ENCODE data around the gene TROAP.
A peak's percentile ranks its signal among the peaks of the same experiment; 100 is the strongest.

TROAP gene

GRCh38 chr12:49359671-49360070, 36.6 kb downstream of the TROAP start:
- Histone ChIP-seq H3K36me3 (ENCODE audit: control insufficient read depth, insufficient read depth, low read length) (no peaks in the 10 kb centered on the region), H3K4me3 (ENCODE audit: low read length) (no peak overlapping the region), H3K4me1 (ENCODE audit: control insufficient read depth, insufficient read depth, low read length) (peaks cover 2% of the 10 kb centered on the region), H3K27ac (ENCODE audit: low read depth, low read length) (no peak overlapping the region), H3K27me3 (ENCODE audit: control insufficient read depth, insufficient read depth, low read length) (no peaks in the 10 kb centered on the region), H3K9ac (ENCODE audit: low read length) (no peak overlapping the region)

DNA sequence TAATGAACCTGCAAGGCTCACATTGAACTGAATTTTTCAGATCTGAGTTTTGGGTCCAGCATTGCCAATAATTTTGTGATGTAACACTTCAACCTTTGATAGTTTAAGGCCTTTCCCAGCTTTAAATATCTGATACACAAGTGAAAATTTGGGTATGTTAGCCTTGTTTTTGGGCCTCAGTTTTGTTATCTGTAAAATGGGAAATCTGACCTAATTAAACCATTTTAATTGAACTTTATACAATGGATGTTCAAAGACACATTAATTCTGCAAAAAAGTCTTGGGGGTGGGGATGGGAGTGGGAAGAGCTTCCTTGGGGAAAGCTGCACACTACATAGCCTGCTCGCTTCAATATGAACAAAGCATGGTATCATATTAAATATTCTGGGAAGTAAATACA, 39.0 kb downstream of the TROAP start:
- Histone ChIP-seq H3K4me3 (ENCODE audit: low read length) (no peak overlapping the region), H3K27me3 (ENCODE audit: control insufficient read depth, insufficient read depth, low read length) (no peaks in the 10 kb centered on the region), H3K9ac (ENCODE audit: low read length) (no peak overlapping the region), H3K4me1 (ENCODE audit: control insufficient read depth, insufficient read depth, low read length) (peaks cover 2% of the 10 kb centered on the region), H3K36me3 (ENCODE audit: control insufficient read depth, insufficient read depth, low read length) (no peaks in the 10 kb centered on the region), H3K27ac (ENCODE audit: low read depth, low read length) (no peak overlapping the region)

- Histone ChIP-seq H3K4me3 (ENCODE audit: low read length) (no peak overlapping the region), H3K9ac (ENCODE audit: low read length) (no peak overlapping the region), H3K4me1 (ENCODE audit: control insufficient read depth, insufficient read depth, low read length) (peaks cover 6% of the 10 kb centered on the region), H3K27me3 (ENCODE audit: control insufficient read depth, insufficient read depth, low read length) (no peaks in the 10 kb centered on the region), H3K36me3 (ENCODE audit: control insufficient read depth, insufficient read depth, low read length) (no peaks in the 10 kb centered on the region), H3K27ac (ENCODE audit: low read depth, low read length) (no peak overlapping the region)
Observed at GRCh38 chr12:49364989-49365388, 41.9 kb downstream of the TROAP start.

GRCh38 chr12:49365542-49365941, 42.5 kb downstream of the TROAP start:
- peaks cover 6% of the 10 kb centered on the region for H3K4me1 ChIP-seq (ENCODE audit: control insufficient read depth, insufficient read depth, low read length)
- H3K27me3 ChIP-seq (ENCODE audit: control insufficient read depth, insufficient read depth, low read length) = no peaks in the 10 kb centered on the region
- no peak overlapping the region for H3K9ac ChIP-seq (ENCODE audit: low read length)
- no peaks in the 10 kb centered on the region for H3K36me3 ChIP-seq (ENCODE audit: control insufficient read depth, insufficient read depth, low read length)
- H3K27ac ChIP-seq (ENCODE audit: low read depth, low read length) = no peak overlapping the region
- H3K4me3 ChIP-seq (ENCODE audit: low read length) = no peak overlapping the region

GRCh38 chr12:49366096-49366651, 43.1 kb downstream of the TROAP start:
- Histone ChIP-seq H3K9ac (ENCODE audit: low read length) (peak overlapping the region; percentile 86), H3K27me3 (ENCODE audit: control insufficient read depth, insufficient read depth, low read length) (no peaks in the 10 kb centered on the region), H3K4me3 (ENCODE audit: low read length) (peak overlapping the region; percentile 93), H3K36me3 (ENCODE audit: control insufficient read depth, insufficient read depth, low read length) (no peaks in the 10 kb centered on the region), H3K4me1 (ENCODE audit: control insufficient read depth, insufficient read depth, low read length) (peaks cover 6% of the 10 kb centered on the region), H3K27ac (ENCODE audit: low read depth, low read length) (peak overlapping the region; percentile 93)

DNA sequence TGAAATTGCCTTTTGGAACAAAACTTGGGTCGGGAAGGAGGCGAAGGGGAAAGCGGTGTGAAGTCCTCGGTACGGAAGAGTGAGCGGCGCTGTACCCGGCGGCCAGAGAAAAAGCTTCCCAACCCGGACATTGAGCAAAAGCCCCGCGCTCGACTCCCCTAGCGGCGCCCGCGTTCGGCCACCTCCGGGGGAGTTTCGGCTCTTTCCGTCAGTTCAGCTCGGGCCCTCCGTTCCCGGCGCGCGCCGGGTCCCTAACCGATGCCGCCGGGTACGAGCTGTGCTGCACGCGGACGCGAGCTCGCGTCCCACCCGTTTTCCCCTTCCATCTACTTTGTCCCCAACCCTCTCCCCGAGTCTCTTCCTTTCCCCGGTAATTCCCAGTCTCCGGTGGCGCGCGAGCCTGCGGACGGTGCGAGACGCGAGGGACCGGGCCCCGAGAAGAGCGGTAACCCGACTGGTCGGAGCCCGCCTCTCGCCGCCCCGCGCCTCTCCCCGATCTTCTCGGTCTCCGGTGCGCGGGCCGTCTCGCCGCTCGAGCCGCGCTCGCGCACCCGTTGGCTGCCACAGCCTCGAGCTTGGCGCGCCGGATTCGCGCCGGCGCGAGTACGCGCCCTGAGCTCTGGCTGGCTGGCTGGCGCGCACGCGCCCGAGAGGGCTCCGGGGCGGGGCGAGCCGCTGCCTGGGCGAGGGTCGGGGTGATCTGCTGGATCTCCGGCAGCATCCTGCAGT, 43.8 kb downstream of the TROAP start:
- H3K27me3 ChIP-seq (ENCODE audit: control insufficient read depth, insufficient read depth, low read length) = no peaks in the 10 kb centered on the region
- H3K4me1 ChIP-seq (ENCODE audit: control insufficient read depth, insufficient read depth, low read length) = peaks cover 6% of the 10 kb centered on the region
- H3K9ac ChIP-seq (ENCODE audit: low read length) = peak overlapping the region; percentile 86
- H3K36me3 ChIP-seq (ENCODE audit: control insufficient read depth, insufficient read depth, low read length) = no peaks in the 10 kb centered on the region
- H3K27ac ChIP-seq (ENCODE audit: low read depth, low read length) = peak overlapping the region; percentile 93
- peak overlapping the region; percentile 93 for H3K4me3 ChIP-seq (ENCODE audit: low read length)

- peak within 1 kb of the TSS; percentile 93 for H3K27ac ChIP-seq (ENCODE audit: low read depth, low read length)
- H3K4me3 ChIP-seq (ENCODE audit: low read length) = peak within 1 kb of the TSS; percentile 93
- peaks cover 6% of the 10 kb centered on the region for H3K4me1 ChIP-seq (ENCODE audit: control insufficient read depth, insufficient read depth, low read length)
- H3K9ac ChIP-seq (ENCODE audit: low read length) = peak within 1 kb of the TSS; percentile 86
- no peaks in the 10 kb centered on the region for H3K27me3 ChIP-seq (ENCODE audit: control insufficient read depth, insufficient read depth, low read length)
- H3K36me3 ChIP-seq (ENCODE audit: control insufficient read depth, insufficient read depth, low read length) = no peaks in the 10 kb centered on the region
Observed at GRCh38 chr12:49367381-49368239, 44.6 kb downstream of the TROAP start, which contains the start of gene SPATS2. SPATS2 (plus strand) TSS chr12:49367462; CDS start chr12:49461013, 93,551 bp downstream.

- Histone ChIP-seq H3K4me3 (ENCODE audit: low read length) (peak overlapping the region; percentile 93), H3K4me1 (ENCODE audit: control insufficient read depth, insufficient read depth, low read length) (peaks cover 6% of the 10 kb centered on the region), H3K9ac (ENCODE audit: low read length) (peak overlapping the region; percentile 73), H3K36me3 (ENCODE audit: control insufficient read depth, insufficient read depth, low read length) (peaks cover 2% of the 10 kb centered on the region), H3K27ac (ENCODE audit: low read depth, low read length) (peak overlapping the region; percentile 93), H3K27me3 (ENCODE audit: control insufficient read depth, insufficient read depth, low read length) (no peaks in the 10 kb centered on the region)
Observed at GRCh38 chr12:49368240-49368600, 45.2 kb downstream of the TROAP start.

GRCh38 chr12:49369411-49370145, 46.5 kb downstream of the TROAP start:
- peaks cover 6% of the 10 kb centered on the region for H3K4me1 ChIP-seq (ENCODE audit: control insufficient read depth, insufficient read depth, low read length)
- H3K9ac ChIP-seq (ENCODE audit: low read length) = no peak overlapping the region
- H3K36me3 ChIP-seq (ENCODE audit: control insufficient read depth, insufficient read depth, low read length) = peaks cover 3% of the 10 kb centered on the region
- no peaks in the 10 kb centered on the region for H3K27me3 ChIP-seq (ENCODE audit: control insufficient read depth, insufficient read depth, low read length)
- H3K27ac ChIP-seq (ENCODE audit: low read depth, low read length) = no peak overlapping the region
- H3K4me3 ChIP-seq (ENCODE audit: low read length) = no peak overlapping the region

DNA sequence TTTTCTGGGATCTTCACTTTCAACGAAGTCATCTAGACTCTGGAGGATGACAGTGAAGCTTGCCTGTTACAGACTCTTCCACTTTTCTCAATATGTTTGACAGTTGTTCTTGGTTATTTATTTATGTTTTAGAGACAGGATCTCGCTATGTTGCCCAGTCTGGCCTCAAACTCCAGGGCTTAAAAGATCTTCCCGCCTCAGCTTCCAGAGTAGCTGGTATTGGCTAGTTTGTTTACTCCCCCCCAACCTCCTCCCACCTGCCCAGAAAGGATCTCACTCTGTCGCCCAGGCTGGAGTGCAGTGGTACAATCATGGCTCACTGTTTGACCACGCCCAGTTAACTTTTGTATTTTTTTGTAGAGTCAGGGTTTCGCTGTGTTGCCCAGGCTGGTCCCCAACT, 47.5 kb downstream of the TROAP start:
- H3K36me3 ChIP-seq (ENCODE audit: control insufficient read depth, insufficient read depth, low read length) = peaks cover 3% of the 10 kb centered on the region
- no peak overlapping the region for H3K27ac ChIP-seq (ENCODE audit: low read depth, low read length)
- H3K27me3 ChIP-seq (ENCODE audit: control insufficient read depth, insufficient read depth, low read length) = no peaks in the 10 kb centered on the region
- no peak overlapping the region for H3K4me3 ChIP-seq (ENCODE audit: low read length)
- peaks cover 6% of the 10 kb centered on the region for H3K4me1 ChIP-seq (ENCODE audit: control insufficient read depth, insufficient read depth, low read length)
- no peak overlapping the region for H3K9ac ChIP-seq (ENCODE audit: low read length)

DNA sequence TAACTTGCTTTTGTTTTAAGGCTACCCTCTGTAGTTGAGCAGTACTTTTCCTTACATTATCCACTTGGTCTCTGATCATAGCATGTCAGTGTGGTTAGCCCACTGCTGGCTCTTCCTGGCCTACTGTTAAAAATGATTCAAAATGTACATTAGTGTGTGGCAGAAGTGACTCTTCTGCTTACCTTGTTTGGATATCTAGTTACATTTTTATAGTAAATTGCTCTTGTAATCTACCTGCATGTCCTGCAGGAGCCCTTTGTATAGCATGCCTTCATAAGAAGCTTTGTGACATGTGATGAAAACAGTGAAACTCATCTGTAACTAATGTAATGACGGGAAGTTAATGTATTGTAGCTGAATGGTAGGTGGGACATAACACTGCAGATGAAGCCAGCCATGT, 52.4 kb downstream of the TROAP start:
- Histone ChIP-seq H3K9ac (ENCODE audit: low read length) (no peak overlapping the region), H3K36me3 (ENCODE audit: control insufficient read depth, insufficient read depth, low read length) (peaks cover 3% of the 10 kb centered on the region), H3K4me1 (ENCODE audit: control insufficient read depth, insufficient read depth, low read length) (no peaks in the 10 kb centered on the region), H3K4me3 (ENCODE audit: low read length) (no peak overlapping the region), H3K27ac (ENCODE audit: low read depth, low read length) (no peak overlapping the region), H3K27me3 (ENCODE audit: control insufficient read depth, insufficient read depth, low read length) (no peaks in the 10 kb centered on the region)

DNA sequence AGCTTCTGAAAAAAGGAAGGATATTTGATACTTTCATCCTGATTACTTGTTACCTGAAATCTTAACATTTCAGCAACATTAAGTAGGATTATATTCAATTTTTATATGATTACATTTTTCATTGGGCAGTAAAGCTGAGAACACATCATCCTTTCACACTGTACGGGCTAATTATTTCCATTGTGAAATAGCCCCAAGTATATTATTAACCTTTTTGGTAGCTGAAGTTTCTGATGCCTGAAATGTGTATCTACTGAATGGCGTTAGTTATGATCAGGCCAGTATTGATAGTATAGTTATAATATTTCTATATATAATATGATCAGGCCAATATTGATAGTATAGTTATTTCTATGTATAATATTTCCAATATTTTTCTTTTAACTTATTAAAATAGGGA, 54.3 kb downstream of the TROAP start:
- H3K4me3 ChIP-seq (ENCODE audit: low read length) = no peak overlapping the region
- no peak overlapping the region for H3K27ac ChIP-seq (ENCODE audit: low read depth, low read length)
- H3K4me1 ChIP-seq (ENCODE audit: control insufficient read depth, insufficient read depth, low read length) = no peaks in the 10 kb centered on the region
- H3K36me3 ChIP-seq (ENCODE audit: control insufficient read depth, insufficient read depth, low read length) = peaks cover 3% of the 10 kb centered on the region
- H3K9ac ChIP-seq (ENCODE audit: low read length) = no peak overlapping the region
- no peaks in the 10 kb centered on the region for H3K27me3 ChIP-seq (ENCODE audit: control insufficient read depth, insufficient read depth, low read length)
